OCI-LY1 (cell line): ENCODE results near the gene ABLIM1.

Experiments used
- EZH2 ChIP-seq: fragments of 200-600 bp; sonication (generic), shearing (Covaris generic); IDR thresholded peaks from 2 replicates; pipeline ENCODE4 v1.8.0; 2017; ENCODE audit warnings: borderline replicate concordance, mixed run types, mild to moderate bottlenecking, antibody characterized with exemption, low read length, moderate library complexity, mixed read lengths
- TF ChIP-seq, protein P1 (sequence below): fragments of 200-600 bp; sonication (generic), shearing (Covaris generic); IDR thresholded peaks from 2 replicates; pipeline ENCODE4 v1.5.1; 2017; ENCODE audit warnings: mild to moderate bottlenecking, antibody characterized with exemption, low read length, moderate library complexity, mixed read lengths

DNA sequence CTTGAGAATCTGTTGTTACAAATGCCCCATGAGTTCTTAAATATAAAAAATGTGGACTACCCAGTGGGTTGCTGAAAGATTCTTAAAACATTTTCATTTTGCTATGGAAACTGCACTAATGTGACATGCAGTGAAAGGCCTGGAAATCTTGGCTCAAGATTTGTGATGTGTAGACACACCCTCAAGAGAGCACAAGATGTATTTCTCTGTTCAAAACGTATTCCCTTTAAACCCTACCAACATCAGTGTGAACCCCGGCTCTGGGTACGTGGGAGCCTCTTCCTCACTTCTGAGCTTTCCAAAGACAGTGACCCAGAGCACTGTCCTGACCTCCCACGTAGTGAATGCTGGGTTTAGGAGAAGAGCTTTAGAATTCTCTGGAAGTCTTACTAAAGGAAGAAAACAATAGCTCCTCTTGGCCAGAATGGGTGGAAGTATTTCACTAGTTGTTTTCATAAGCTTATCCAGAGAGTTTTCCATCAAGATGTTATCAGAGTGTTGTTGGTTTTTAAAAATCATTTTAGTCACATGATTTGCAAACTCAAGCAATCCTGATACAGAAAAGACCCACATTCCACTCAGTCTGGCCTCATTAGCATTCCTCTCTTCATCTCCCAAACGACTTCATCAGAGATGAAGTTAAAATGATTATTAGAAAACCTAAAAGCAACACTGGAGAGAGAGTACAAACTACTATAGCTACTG, 172.2 kb downstream of the ABLIM1 start:
- TF ChIP-seq, protein P1, sequence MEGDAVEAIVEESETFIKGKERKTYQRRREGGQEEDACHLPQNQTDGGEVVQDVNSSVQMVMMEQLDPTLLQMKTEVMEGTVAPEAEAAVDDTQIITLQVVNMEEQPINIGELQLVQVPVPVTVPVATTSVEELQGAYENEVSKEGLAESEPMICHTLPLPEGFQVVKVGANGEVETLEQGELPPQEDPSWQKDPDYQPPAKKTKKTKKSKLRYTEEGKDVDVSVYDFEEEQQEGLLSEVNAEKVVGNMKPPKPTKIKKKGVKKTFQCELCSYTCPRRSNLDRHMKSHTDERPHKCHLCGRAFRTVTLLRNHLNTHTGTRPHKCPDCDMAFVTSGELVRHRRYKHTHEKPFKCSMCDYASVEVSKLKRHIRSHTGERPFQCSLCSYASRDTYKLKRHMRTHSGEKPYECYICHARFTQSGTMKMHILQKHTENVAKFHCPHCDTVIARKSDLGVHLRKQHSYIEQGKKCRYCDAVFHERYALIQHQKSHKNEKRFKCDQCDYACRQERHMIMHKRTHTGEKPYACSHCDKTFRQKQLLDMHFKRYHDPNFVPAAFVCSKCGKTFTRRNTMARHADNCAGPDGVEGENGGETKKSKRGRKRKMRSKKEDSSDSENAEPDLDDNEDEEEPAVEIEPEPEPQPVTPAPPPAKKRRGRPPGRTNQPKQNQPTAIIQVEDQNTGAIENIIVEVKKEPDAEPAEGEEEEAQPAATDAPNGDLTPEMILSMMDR: no peak
- TF ChIP-seq EZH2: no peak
